Right lobe of liver (tissue), 6 donors: Measurements from ENCODE around the gene NDFIP2. TPM values are rescaled to one million over a fixed set of nuclear protein-coding genes. Genes with fewer than 3 reads are reported as not detected.

ENCODE experiments used
- ATAC-seq, 4 donors: fragments of 200-7000 bp; cut with Tn5 transposase; one replicate each; pipeline ENCODE4 v1.9.1; 2020; ENCODE audit warnings: mild to moderate bottlenecking in 4 of 4, moderate library complexity in 4 of 4
- DNase-seq, 3 donors: peaks; one replicate each; pipeline ENCODE4 v3.0.0-alpha.2; 2020
- H3K27ac ChIP-seq, 3 donors: fragments of 200-600 bp; one replicate each; pipeline ENCODE4 v1.8.0; 2022
- H3K27me3 ChIP-seq, 2 donors: fragments of 200-600 bp; one replicate each; pipeline ENCODE4 v1.8.0; 2022
- H3K36me3 ChIP-seq, 4 donors: fragments of 200-600 bp; sonication (generic) in 1 of 4; one replicate each; pipeline versions ENCODE4 v1.5.1 to v1.8.0; 2017 to 2022; ENCODE audit warnings: control low read depth in 1 of 4
- H3K4me1 ChIP-seq, 4 donors: fragments of 200-600 bp; sonication (generic) in 1 of 4; one replicate each; pipeline versions ENCODE4 v1.5.1 to v1.8.0; 2017 to 2022; ENCODE audit warnings: control low read depth in 1 of 4
- H3K4me3 ChIP-seq, 3 donors: fragments of 200-600 bp; one replicate each; pipeline ENCODE4 v1.8.0; 2022
- H3K9me3 ChIP-seq, 4 donors: fragments of 200-600 bp; sonication (generic) in 1 of 4; one replicate each; pipeline versions ENCODE4 v1.5.1 to v1.8.0; 2017 to 2022; ENCODE audit warnings: control low read depth in 1 of 4
- CTCF ChIP-seq, 4 donors: fragments of 200-600 bp in 3 of 4; fragments of 450-650 bp in 1 of 4; IDR thresholded peaks; one replicate each; pipeline versions ENCODE4 v1.5.1 to v1.8.0; 2016 to 2022; ENCODE audit warnings: antibody characterized with exemption in 4 of 4, mild to moderate bottlenecking in 2 of 4
- POLR2A ChIP-seq: fragments of 450-650 bp; IDR thresholded peaks from one replicate; pipeline ENCODE4 v1.6.1; 2017; ENCODE audit warnings: antibody characterized with exemption, mild to moderate bottlenecking
- WGBS: methylation state at CpG from one replicate; pipeline ENCODE4 v1.1.6; 2018; ENCODE audit warnings: low coverage, low lambda C conversion rate; ENCODE audit not compliant: insufficient coverage; ENCODE audit errors: missing lambda C conversion rate; 5-methylcytosine and 5-hydroxymethylcytosine counted together
- intact Hi-C, 2 donors: fragments of 100-400 bp; cut with DNase I; formaldehyde crosslinking; loops; one replicate each; pipeline versions ENCODE4 v1.11.2 to v1.14.1; 2022
- total RNA-seq, 6 experiments: library from RNA; depleted of rRNA in 2 of 6; stranded (reverse); fragments of >200 nt in 2 of 6; fragmentation: NEBNext Ultra II Directional in 3 of 6; extraction: Animal tissue kit (Norgen Biotek cat#: 25700) in 3 of 6; gene quantifications; one replicate each; pipeline versions ENCODE4 v1.1.0 to v1.2.4, GENCODE V29; 2016 to 2023
- donor health status: DM: no; HTN: yes; CAD: no.
- donor health status: DM: no; HTN: no; CAD: no.
- donor health status: DM: no; HTN: no; CAD: no.
- donor health status: DM: no; HTN: yes; CAD: no.
- donor health status: DM: no; HTN: yes; CAD: no.

Gene NDFIP2
- total RNA-seq, 6 experiments from 2014 or later = 20.3 to 32.7 (median 27.5) TPM

- WGBS = 95% methylated on average over 4 of the region's 4 CpGs
- intact Hi-C loops = no loop called here
- H3K4me3 ChIP-seq = no peak overlapping the region
These were observed 19.9 kb downstream of the NDFIP2 start for GRCh38 chr13:79500829-79501228.

GRCh38 chr13:79501538-79502232 is 20.7 kb downstream of the NDFIP2 start:
- no peak for ATAC-seq
- intact Hi-C loops = no loop called here
- WGBS = 91% methylated on average over 6 of the region's 7 CpGs
- no peak for DNase-seq
- Histone ChIP-seq H3K4me1 (peaks cover 0 to 16% (median 0%) of the 10 kb centered on the region in 4 donors), H3K27me3 (no peaks in the 10 kb centered on the region), H3K36me3 (no peaks in the 10 kb centered on the region), H3K27ac (no peak overlapping the region), H3K9me3 (no peaks in the 10 kb centered on the region), H3K4me3 (no peak overlapping the region)
- TF ChIP-seq POLR2A = no peak
- TF ChIP-seq CTCF (IDR thresholded peaks at IDR 0.05) = no peak

More at GRCh38 chr13:79500829-79501228, 19.9 kb downstream of the NDFIP2 start:
- no peaks in the 10 kb centered on the region for H3K36me3 ChIP-seq
- no peak overlapping the region for H3K27ac ChIP-seq
- TF ChIP-seq POLR2A (no peak), CTCF (IDR thresholded peaks at IDR 0.05) (no peak)
- DNase-seq = no peak
- no peaks in the 10 kb centered on the region for H3K27me3 ChIP-seq
- H3K4me1 ChIP-seq = peaks cover 0 to 16% (median 0%) of the 10 kb centered on the region in 4 donors
- H3K9me3 ChIP-seq = no peaks in the 10 kb centered on the region
- no peak for ATAC-seq

- peaks cover 0 to 16% (median 0%) of the 10 kb centered on the region in 4 donors for H3K4me1 ChIP-seq
- no peak overlapping the region for H3K27ac ChIP-seq
- no peak for DNase-seq
- H3K4me3 ChIP-seq = no peak overlapping the region
- intact Hi-C loops = no loop called here
- 45% methylated on average over 3 of the region's 3 CpGs for WGBS
- H3K9me3 ChIP-seq = no peaks in the 10 kb centered on the region
- peak in 2 of 4 donors; percentile 30 to 65 for ATAC-seq
- TF ChIP-seq POLR2A = no peak
- H3K36me3 ChIP-seq = no peaks in the 10 kb centered on the region
- H3K27me3 ChIP-seq = no peaks in the 10 kb centered on the region
These were observed 22.0 kb downstream of the NDFIP2 start for GRCh38 chr13:79502859-79503468.

- intact Hi-C loops = no loop called here
- Histone ChIP-seq H3K36me3 (no peaks in the 10 kb centered on the region), H3K4me1 (peaks cover 0 to 16% (median 0%) of the 10 kb centered on the region in 4 donors), H3K27ac (no peak overlapping the region), H3K9me3 (no peaks in the 10 kb centered on the region), H3K4me3 (no peak overlapping the region), H3K27me3 (no peaks in the 10 kb centered on the region)
- no peak for DNase-seq
- peak in 3 of 4 donors; percentile 55 to 65 (median 65) for ATAC-seq
- TF ChIP-seq POLR2A (no peak), CTCF (IDR thresholded peaks at IDR 0.05) (no peak)
These were observed 22.6 kb downstream of the NDFIP2 start for GRCh38 chr13:79503473-79504017.
